ENCODE results near the gene UBL4A. TPM values are rescaled to one million over a fixed set of nuclear protein-coding genes. Genes with fewer than 3 reads are reported as not detected.
A peak's percentile ranks its signal among the peaks of the same experiment; 100 is the strongest.

UBL4A gene
- total RNA-seq, 1 experiment from 2014 or later = 26.7 TPM

GRCh38 chrX:154515090-154515965, 28.9 kb upstream of the UBL4A start:
- no peak for DNase-seq (ENCODE audit: unreplicated experiment)
- Mint-ChIP-seq H3K27me3 (ENCODE audit: insufficient read depth, unreplicated experiment) (peaks cover 12% of the 10 kb centered on the region), H3K36me3 (ENCODE audit: insufficient read depth, unreplicated experiment) (peaks cover 7% of the 10 kb centered on the region), H3K27ac (ENCODE audit: low read depth, unreplicated experiment) (peak overlapping the region; percentile 88), H3K4me3 (ENCODE audit: unreplicated experiment) (peak overlapping the region; percentile 67), H3K9me3 (ENCODE audit: unreplicated experiment) (no peaks in the 10 kb centered on the region), H3K4me1 (ENCODE audit: insufficient read depth, unreplicated experiment) (no peaks in the 10 kb centered on the region)
- ChIA-PET CTCF (interaction anchor here (0.7 to 1.7 kb wide), 3 partner anchors 11 to 26 kb away, joined by 3 to 5 read pairs (median 5); no protein-coding TSS in a partner anchor), POLR2A (interaction anchor here (0.6 to 4.3 kb wide), 16 partner anchors 8 to 142 kb away, joined by 3 to 48 read pairs (median 4); partner anchors contain the start of genes DNASE1L1, FAM50A, IKBKG and SLC10A3)
- TF ChIP-seq CTCF (IDR thresholded peaks at IDR 0.05; ENCODE audit: unreplicated experiment) = no peak
- intact Hi-C loops (cut with micrococcal nuclease) = no loop called here
- BruUV-seq (replicated peaks) = TSS peak; percentile 47

GRCh38 chrX:154513716-154514115, 27.3 kb upstream of the UBL4A start:
- POLR2A ChIA-PET = interaction anchor here (1.1 to 4.3 kb wide), 3 partner anchors 13 to 23 kb away, joined by 3 to 48 read pairs (median 36); partner anchors contain the start of gene SLC10A3

GRCh38 chrX:154512879-154513553, 26.6 kb upstream of the UBL4A start:
- no TSS peak for BruUV-seq (replicated peaks)
- no peak for TF ChIP-seq CTCF (IDR thresholded peaks at IDR 0.05; ENCODE audit: unreplicated experiment)
- Mint-ChIP-seq H3K36me3 (ENCODE audit: insufficient read depth, unreplicated experiment) (peaks cover 7% of the 10 kb centered on the region), H3K27me3 (ENCODE audit: insufficient read depth, unreplicated experiment) (peaks cover 33% of the 10 kb centered on the region), H3K9me3 (ENCODE audit: unreplicated experiment) (peaks cover 15% of the 10 kb centered on the region), H3K4me3 (ENCODE audit: unreplicated experiment) (no peak overlapping the region), H3K27ac (ENCODE audit: low read depth, unreplicated experiment) (no peak overlapping the region), H3K4me1 (ENCODE audit: insufficient read depth, unreplicated experiment) (no peaks in the 10 kb centered on the region)
- DNase-seq (ENCODE audit: unreplicated experiment) = no peak
- ChIA-PET CTCF (no interaction called here), POLR2A (interaction anchor here (0.9 to 4.3 kb wide), 3 partner anchors 14 to 28 kb away, joined by 3 to 48 read pairs (median 3); partner anchors contain the start of gene SLC10A3)
- intact Hi-C loops (cut with micrococcal nuclease) = no loop called here

More at GRCh38 chrX:154513716-154514115, 27.3 kb upstream of the UBL4A start:
- H3K27me3 Mint-ChIP-seq (ENCODE audit: insufficient read depth, unreplicated experiment) = peaks cover 28% of the 10 kb centered on the region
- CTCF ChIA-PET = no interaction called here
- DNase-seq (ENCODE audit: unreplicated experiment) = no peak
- peaks cover 13% of the 10 kb centered on the region for H3K9me3 Mint-ChIP-seq (ENCODE audit: unreplicated experiment)
- BruUV-seq (replicated peaks) = no TSS peak
- H3K27ac Mint-ChIP-seq (ENCODE audit: low read depth, unreplicated experiment) = no peak overlapping the region
- H3K4me1 Mint-ChIP-seq (ENCODE audit: insufficient read depth, unreplicated experiment) = no peaks in the 10 kb centered on the region
- TF ChIP-seq CTCF (IDR thresholded peaks at IDR 0.05; ENCODE audit: unreplicated experiment) = no peak
- intact Hi-C loops (cut with micrococcal nuclease) = no loop called here
- peaks cover 7% of the 10 kb centered on the region for H3K36me3 Mint-ChIP-seq (ENCODE audit: insufficient read depth, unreplicated experiment)
- no peak overlapping the region for H3K4me3 Mint-ChIP-seq (ENCODE audit: unreplicated experiment)

GRCh38 chrX:154511761-154512160, 25.3 kb upstream of the UBL4A start:
- Mint-ChIP-seq H3K4me1 (ENCODE audit: insufficient read depth, unreplicated experiment) (no peaks in the 10 kb centered on the region), H3K36me3 (ENCODE audit: insufficient read depth, unreplicated experiment) (peaks cover 7% of the 10 kb centered on the region), H3K27ac (ENCODE audit: low read depth, unreplicated experiment) (no peak overlapping the region), H3K4me3 (ENCODE audit: unreplicated experiment) (no peak overlapping the region), H3K27me3 (ENCODE audit: insufficient read depth, unreplicated experiment) (peaks cover 33% of the 10 kb centered on the region), H3K9me3 (ENCODE audit: unreplicated experiment) (peaks cover 15% of the 10 kb centered on the region)
- BruUV-seq (replicated peaks) = no TSS peak
- POLR2A ChIA-PET = interaction anchor here (0.9 kb wide), 1 partner anchor 26 kb away, joined by 3 read pairs; no protein-coding TSS in a partner anchor
- CTCF ChIA-PET = interaction anchor here (1.2 kb wide), 1 partner anchor 15 kb away, joined by 3 read pairs; no protein-coding TSS in a partner anchor
- DNase-seq (ENCODE audit: unreplicated experiment) = no peak
- no peak for TF ChIP-seq CTCF (IDR thresholded peaks at IDR 0.05; ENCODE audit: unreplicated experiment)
- intact Hi-C loops (cut with micrococcal nuclease) = no loop called here
